ENCODE results near the gene P2RY8.
"Not testable (repeated sequence)": the region's sequence is repeated elsewhere in the genome, so short reads cannot be mapped to it uniquely, and the experiment has no call there.

P2RY8 gene

GRCh38 chrX:1489354-1489753 is 47.6 kb downstream of the P2RY8 start:
- H3K4me1 ChIP-seq (ENCODE audit: control insufficient read depth, insufficient read depth, low read length); H3K9me3 ChIP-seq (ENCODE audit: control insufficient read depth, insufficient read depth, low read length): not testable (repeated sequence)

GRCh38 chrX:1488745-1489144 is 48.2 kb downstream of the P2RY8 start:
- Histone ChIP-seq H3K9ac (ENCODE audit: low read depth, low read length) (no peak overlapping the region), H3K4me1 (ENCODE audit: control insufficient read depth, insufficient read depth, low read length) (no peaks in the 10 kb centered on the region), H3K4me3 (ENCODE audit: low read depth, low read length) (no peak overlapping the region), H3K9me3 (ENCODE audit: control insufficient read depth, insufficient read depth, low read length) (no peaks in the 10 kb centered on the region), H3K27me3 (ENCODE audit: control insufficient read depth, insufficient read depth, low read length) (no peaks in the 10 kb centered on the region), H3K36me3 (ENCODE audit: control insufficient read depth, insufficient read depth, low read length) (no peaks in the 10 kb centered on the region)

More at GRCh38 chrX:1489354-1489753, 47.6 kb downstream of the P2RY8 start:
- H3K36me3 ChIP-seq (ENCODE audit: control insufficient read depth, insufficient read depth, low read length); H3K4me3 ChIP-seq (ENCODE audit: low read depth, low read length); H3K9ac ChIP-seq (ENCODE audit: low read depth, low read length); H3K27me3 ChIP-seq (ENCODE audit: control insufficient read depth, insufficient read depth, low read length): not testable (repeated sequence)

GRCh38 chrX:1488141-1488540 is 48.8 kb downstream of the P2RY8 start:
- no peaks in the 10 kb centered on the region for H3K4me1 ChIP-seq (ENCODE audit: control insufficient read depth, insufficient read depth, low read length)
- H3K9me3 ChIP-seq (ENCODE audit: control insufficient read depth, insufficient read depth, low read length) = no peaks in the 10 kb centered on the region
- no peak overlapping the region for H3K4me3 ChIP-seq (ENCODE audit: low read depth, low read length)
- no peaks in the 10 kb centered on the region for H3K27me3 ChIP-seq (ENCODE audit: control insufficient read depth, insufficient read depth, low read length)
- no peaks in the 10 kb centered on the region for H3K36me3 ChIP-seq (ENCODE audit: control insufficient read depth, insufficient read depth, low read length)
- H3K9ac ChIP-seq (ENCODE audit: low read depth, low read length) = no peak overlapping the region

- Histone ChIP-seq H3K9me3 (ENCODE audit: control insufficient read depth, insufficient read depth, low read length) (no peaks in the 10 kb centered on the region), H3K36me3 (ENCODE audit: control insufficient read depth, insufficient read depth, low read length) (no peaks in the 10 kb centered on the region), H3K27me3 (ENCODE audit: control insufficient read depth, insufficient read depth, low read length) (no peaks in the 10 kb centered on the region), H3K4me1 (ENCODE audit: control insufficient read depth, insufficient read depth, low read length) (no peaks in the 10 kb centered on the region), H3K9ac (ENCODE audit: low read depth, low read length) (no peak overlapping the region), H3K4me3 (ENCODE audit: low read depth, low read length) (no peak overlapping the region)
These were observed 49.6 kb downstream of the P2RY8 start for GRCh38 chrX:1487401-1487800.

GRCh38 chrX:1486749-1487361 is 50.1 kb downstream of the P2RY8 start:
- no peaks in the 10 kb centered on the region for H3K36me3 ChIP-seq (ENCODE audit: control insufficient read depth, insufficient read depth, low read length)
- no peak overlapping the region for H3K9ac ChIP-seq (ENCODE audit: low read depth, low read length)
- H3K27me3 ChIP-seq (ENCODE audit: control insufficient read depth, insufficient read depth, low read length) = no peaks in the 10 kb centered on the region
- H3K4me1 ChIP-seq (ENCODE audit: control insufficient read depth, insufficient read depth, low read length) = no peaks in the 10 kb centered on the region
- no peaks in the 10 kb centered on the region for H3K9me3 ChIP-seq (ENCODE audit: control insufficient read depth, insufficient read depth, low read length)
- H3K4me3 ChIP-seq (ENCODE audit: low read depth, low read length) = no peak overlapping the region

GRCh38 chrX:1486177-1486576 is 50.8 kb downstream of the P2RY8 start:
- no peaks in the 10 kb centered on the region for H3K36me3 ChIP-seq (ENCODE audit: control insufficient read depth, insufficient read depth, low read length)
- no peak overlapping the region for H3K9ac ChIP-seq (ENCODE audit: low read depth, low read length)
- no peaks in the 10 kb centered on the region for H3K27me3 ChIP-seq (ENCODE audit: control insufficient read depth, insufficient read depth, low read length)
- H3K4me1 ChIP-seq (ENCODE audit: control insufficient read depth, insufficient read depth, low read length) = no peaks in the 10 kb centered on the region
- H3K9me3 ChIP-seq (ENCODE audit: control insufficient read depth, insufficient read depth, low read length) = no peaks in the 10 kb centered on the region
- H3K4me3 ChIP-seq (ENCODE audit: low read depth, low read length) = no peak overlapping the region

GRCh38 chrX:1485033-1485432 is 52.0 kb downstream of the P2RY8 start:
- H3K36me3 ChIP-seq (ENCODE audit: control insufficient read depth, insufficient read depth, low read length) = no peaks in the 10 kb centered on the region
- peaks cover under 1% of the 10 kb centered on the region for H3K27me3 ChIP-seq (ENCODE audit: control insufficient read depth, insufficient read depth, low read length)
- H3K4me1 ChIP-seq (ENCODE audit: control insufficient read depth, insufficient read depth, low read length) = no peaks in the 10 kb centered on the region
- no peak overlapping the region for H3K9ac ChIP-seq (ENCODE audit: low read depth, low read length)
- no peak overlapping the region for H3K4me3 ChIP-seq (ENCODE audit: low read depth, low read length)
- H3K9me3 ChIP-seq (ENCODE audit: control insufficient read depth, insufficient read depth, low read length) = no peaks in the 10 kb centered on the region

GRCh38 chrX:1484638-1485019 is 52.4 kb downstream of the P2RY8 start:
- Histone ChIP-seq H3K4me3 (ENCODE audit: low read depth, low read length) (no peak overlapping the region), H3K4me1 (ENCODE audit: control insufficient read depth, insufficient read depth, low read length) (no peaks in the 10 kb centered on the region), H3K9ac (ENCODE audit: low read depth, low read length) (no peak overlapping the region), H3K27me3 (ENCODE audit: control insufficient read depth, insufficient read depth, low read length) (peaks cover 2% of the 10 kb centered on the region), H3K9me3 (ENCODE audit: control insufficient read depth, insufficient read depth, low read length) (no peaks in the 10 kb centered on the region), H3K36me3 (ENCODE audit: control insufficient read depth, insufficient read depth, low read length) (no peaks in the 10 kb centered on the region)

GRCh38 chrX:1483843-1484637 is 52.9 kb downstream of the P2RY8 start:
- no peaks in the 10 kb centered on the region for H3K36me3 ChIP-seq (ENCODE audit: control insufficient read depth, insufficient read depth, low read length)
- no peak overlapping the region for H3K4me3 ChIP-seq (ENCODE audit: low read depth, low read length)
- H3K27me3 ChIP-seq (ENCODE audit: control insufficient read depth, insufficient read depth, low read length) = peaks cover 2% of the 10 kb centered on the region
- no peaks in the 10 kb centered on the region for H3K4me1 ChIP-seq (ENCODE audit: control insufficient read depth, insufficient read depth, low read length)
- H3K9me3 ChIP-seq (ENCODE audit: control insufficient read depth, insufficient read depth, low read length) = no peaks in the 10 kb centered on the region
- no peak overlapping the region for H3K9ac ChIP-seq (ENCODE audit: low read depth, low read length)

- not testable (repeated sequence) for H3K4me1 ChIP-seq (ENCODE audit: control insufficient read depth, insufficient read depth, low read length); H3K27me3 ChIP-seq (ENCODE audit: control insufficient read depth, insufficient read depth, low read length); H3K36me3 ChIP-seq (ENCODE audit: control insufficient read depth, insufficient read depth, low read length); H3K4me3 ChIP-seq (ENCODE audit: low read depth, low read length); H3K9me3 ChIP-seq (ENCODE audit: control insufficient read depth, insufficient read depth, low read length); H3K9ac ChIP-seq (ENCODE audit: low read depth, low read length)
These were observed 54.5 kb downstream of the P2RY8 start for GRCh38 chrX:1482530-1482928.

- Histone ChIP-seq H3K27me3 (ENCODE audit: control insufficient read depth, insufficient read depth, low read length) (peaks cover 2% of the 10 kb centered on the region), H3K36me3 (ENCODE audit: control insufficient read depth, insufficient read depth, low read length) (no peaks in the 10 kb centered on the region), H3K4me1 (ENCODE audit: control insufficient read depth, insufficient read depth, low read length) (no peaks in the 10 kb centered on the region), H3K4me3 (ENCODE audit: low read depth, low read length) (no peak overlapping the region), H3K9me3 (ENCODE audit: control insufficient read depth, insufficient read depth, low read length) (no peaks in the 10 kb centered on the region), H3K9ac (ENCODE audit: low read depth, low read length) (no peak overlapping the region)
These were observed 55.1 kb downstream of the P2RY8 start for GRCh38 chrX:1481636-1482529.

Data from iPS-15b (cell line).